ENCODE results near the gene PRKAB1. TPM values are rescaled to one million over a fixed set of nuclear protein-coding genes. Genes with fewer than 3 reads are reported as not detected.

The PRKAB1 gene
- total RNA-seq, 1 donor from 2014 or later: 22.7 TPM

DNA sequence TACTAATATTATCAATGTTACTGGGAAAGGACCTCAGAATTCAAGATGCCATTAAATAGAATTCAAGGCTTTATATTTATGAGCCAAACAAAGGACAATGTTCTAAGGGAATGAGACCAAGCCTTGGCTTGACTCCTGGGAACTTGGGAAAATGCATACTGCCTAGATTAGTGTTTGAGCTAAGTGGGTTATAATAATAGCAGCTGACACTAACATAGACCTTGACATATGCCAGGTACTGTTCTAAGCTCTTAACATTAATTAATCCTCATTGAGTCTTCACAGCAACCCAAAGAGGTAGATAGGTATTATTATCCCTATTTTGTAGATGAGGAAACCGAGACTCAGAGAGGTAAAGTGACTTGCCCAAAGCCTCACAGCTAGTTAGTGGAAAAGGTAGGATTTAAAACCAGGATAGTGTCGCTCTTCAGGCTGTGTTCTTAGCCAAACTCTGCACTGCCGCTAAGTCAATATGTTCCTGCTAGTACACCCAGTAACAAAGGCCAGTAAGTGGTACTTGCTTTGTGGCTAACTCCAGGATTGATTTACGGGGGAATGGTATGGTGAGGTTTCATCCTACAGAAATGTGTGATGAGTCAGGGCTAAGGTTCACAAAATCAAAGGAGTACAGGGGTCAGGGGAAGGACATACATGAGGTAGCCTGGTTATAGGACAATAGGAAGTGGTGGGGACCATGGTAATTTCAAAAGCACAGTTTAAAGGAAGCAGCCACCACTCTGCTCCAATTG lies 35.8 kb upstream of the PRKAB1 start:
- no peaks in the 10 kb centered on the region for H3K9me3 ChIP-seq (ENCODE audit: insufficient read depth, low read depth, low read length)
- no peaks in the 10 kb centered on the region for H3K36me3 ChIP-seq (ENCODE audit: insufficient read depth, low read length)
- H3K27ac ChIP-seq (ENCODE audit: low read depth, low read length): no peak overlapping the region
- H2AFZ ChIP-seq (ENCODE audit: low read depth, low read length): no peak overlapping the region
- H3K4me3 ChIP-seq (ENCODE audit: insufficient read depth, low read depth, low read length): no peak overlapping the region
- H3K79me2 ChIP-seq (ENCODE audit: insufficient read depth, low read length): no peaks in the 10 kb centered on the region
- H3K36me3 Mint-ChIP-seq (ENCODE audit: low read depth, unreplicated experiment): no peaks in the 10 kb centered on the region
- H3K9me3 Mint-ChIP-seq (ENCODE audit: unreplicated experiment): peaks cover 2% of the 10 kb centered on the region
- no peak overlapping the region for H3K4me3 Mint-ChIP-seq (ENCODE audit: unreplicated experiment)
- H3K4me1 Mint-ChIP-seq (ENCODE audit: low read depth, unreplicated experiment): no peaks in the 10 kb centered on the region
- no peak overlapping the region for H3K9ac ChIP-seq (ENCODE audit: low read length)
- H3K27me3 Mint-ChIP-seq (ENCODE audit: low read depth, unreplicated experiment): peaks cover 37% of the 10 kb centered on the region
- no peak for TF ChIP-seq EZH2 (IDR thresholded peaks at IDR 0.05; ENCODE audit: insufficient read depth, low read length)
- H3K4me2 ChIP-seq (ENCODE audit: low read length): no peak overlapping the region
- H3K4me1 ChIP-seq (ENCODE audit: insufficient read depth, low read length): no peaks in the 10 kb centered on the region
- FAIRE-seq (no peak), DNase-seq (ENCODE audit: low read depth) (peak; percentile 64)
- H3K27ac Mint-ChIP-seq (ENCODE audit: unreplicated experiment): no peak overlapping the region
- no peaks in the 10 kb centered on the region for H3K27me3 ChIP-seq (ENCODE audit: insufficient read depth, low read length)
- no peaks in the 10 kb centered on the region for H4K20me1 ChIP-seq (ENCODE audit: insufficient read depth, low read length)

- Histone ChIP-seq H3K36me3 (ENCODE audit: insufficient read depth, low read length) (no peaks in the 10 kb centered on the region), H3K79me2 (ENCODE audit: insufficient read depth, low read length) (no peaks in the 10 kb centered on the region), H3K9me3 (ENCODE audit: insufficient read depth, low read depth, low read length) (no peaks in the 10 kb centered on the region), H4K20me1 (ENCODE audit: insufficient read depth, low read length) (no peaks in the 10 kb centered on the region), H3K4me3 (ENCODE audit: insufficient read depth, low read depth, low read length) (no peak overlapping the region), H3K27me3 (ENCODE audit: insufficient read depth, low read length) (no peaks in the 10 kb centered on the region), H3K4me2 (ENCODE audit: low read length) (no peak overlapping the region), H3K4me1 (ENCODE audit: insufficient read depth, low read length) (no peaks in the 10 kb centered on the region), H3K9ac (ENCODE audit: low read length) (no peak overlapping the region), H3K27ac (ENCODE audit: low read depth, low read length) (no peak overlapping the region), H2AFZ (ENCODE audit: low read depth, low read length) (no peak overlapping the region)
- Mint-ChIP-seq H3K36me3 (ENCODE audit: low read depth, unreplicated experiment) (no peaks in the 10 kb centered on the region), H3K9me3 (ENCODE audit: unreplicated experiment) (peaks cover 1% of the 10 kb centered on the region), H3K27me3 (ENCODE audit: low read depth, unreplicated experiment) (peaks cover 48% of the 10 kb centered on the region), H3K4me3 (ENCODE audit: unreplicated experiment) (no peak overlapping the region), H3K27ac (ENCODE audit: unreplicated experiment) (no peak overlapping the region), H3K4me1 (ENCODE audit: low read depth, unreplicated experiment) (no peaks in the 10 kb centered on the region)
- DNase-seq (ENCODE audit: low read depth) (no peak), FAIRE-seq (no peak)
- TF ChIP-seq EZH2 (IDR thresholded peaks at IDR 0.05; ENCODE audit: insufficient read depth, low read length) (no peak), CTCF (IDR thresholded peaks at IDR 0.05; ENCODE audit: insufficient read depth, low read depth, low read length) (no peak)
Measured at GRCh38 chr12:119634743-119635142, 33.2 kb upstream of the PRKAB1 start.

GRCh38 chr12:119642986-119643385 lies 24.9 kb upstream of the PRKAB1 start:
- no peaks in the 10 kb centered on the region for H3K36me3 ChIP-seq (ENCODE audit: insufficient read depth, low read length)
- H3K36me3 Mint-ChIP-seq (ENCODE audit: low read depth, unreplicated experiment): no peaks in the 10 kb centered on the region
- no peak overlapping the region for H3K27ac ChIP-seq (ENCODE audit: low read depth, low read length)
- FAIRE-seq: no peak
- no peak overlapping the region for H3K4me3 ChIP-seq (ENCODE audit: insufficient read depth, low read depth, low read length)
- H3K79me2 ChIP-seq (ENCODE audit: insufficient read depth, low read length): no peaks in the 10 kb centered on the region
- no peak overlapping the region for H3K4me2 ChIP-seq (ENCODE audit: low read length)
- peaks cover 2% of the 10 kb centered on the region for H3K9me3 Mint-ChIP-seq (ENCODE audit: unreplicated experiment)
- no peak for TF ChIP-seq CTCF (IDR thresholded peaks at IDR 0.05; ENCODE audit: insufficient read depth, low read depth, low read length)
- TF ChIP-seq EZH2 (IDR thresholded peaks at IDR 0.05; ENCODE audit: insufficient read depth, low read length): no peak
- H2AFZ ChIP-seq (ENCODE audit: low read depth, low read length): no peak overlapping the region
- H3K9ac ChIP-seq (ENCODE audit: low read length): no peak overlapping the region
- no peaks in the 10 kb centered on the region for H3K9me3 ChIP-seq (ENCODE audit: insufficient read depth, low read depth, low read length)
- peaks cover 17% of the 10 kb centered on the region for H3K27me3 Mint-ChIP-seq (ENCODE audit: low read depth, unreplicated experiment)
- H3K27ac Mint-ChIP-seq (ENCODE audit: unreplicated experiment): no peak overlapping the region
- no peaks in the 10 kb centered on the region for H4K20me1 ChIP-seq (ENCODE audit: insufficient read depth, low read length)
- DNase-seq (ENCODE audit: low read depth): no peak
- H3K27me3 ChIP-seq (ENCODE audit: insufficient read depth, low read length): no peaks in the 10 kb centered on the region
- H3K4me1 ChIP-seq (ENCODE audit: insufficient read depth, low read length): no peaks in the 10 kb centered on the region
- H3K4me1 Mint-ChIP-seq (ENCODE audit: low read depth, unreplicated experiment): no peaks in the 10 kb centered on the region
- H3K4me3 Mint-ChIP-seq (ENCODE audit: unreplicated experiment): no peak overlapping the region
